GM21381 (cell line): ENCODE measurements around the gene SOCS1.
"Not testable (repeated sequence)": the region's sequence is repeated elsewhere in the genome, so short reads cannot be mapped to it uniquely, and the experiment has no call there.

ENCODE experiments used
- ATAC-seq: cut with Tn5 transposase; IDR thresholded peaks from one replicate; pipeline ENCODE4 v1.9.1; 2021; ENCODE audit warnings: mild to moderate bottlenecking, moderate library complexity; ENCODE audit not compliant: unreplicated experiment

Gene SOCS1

DNA sequence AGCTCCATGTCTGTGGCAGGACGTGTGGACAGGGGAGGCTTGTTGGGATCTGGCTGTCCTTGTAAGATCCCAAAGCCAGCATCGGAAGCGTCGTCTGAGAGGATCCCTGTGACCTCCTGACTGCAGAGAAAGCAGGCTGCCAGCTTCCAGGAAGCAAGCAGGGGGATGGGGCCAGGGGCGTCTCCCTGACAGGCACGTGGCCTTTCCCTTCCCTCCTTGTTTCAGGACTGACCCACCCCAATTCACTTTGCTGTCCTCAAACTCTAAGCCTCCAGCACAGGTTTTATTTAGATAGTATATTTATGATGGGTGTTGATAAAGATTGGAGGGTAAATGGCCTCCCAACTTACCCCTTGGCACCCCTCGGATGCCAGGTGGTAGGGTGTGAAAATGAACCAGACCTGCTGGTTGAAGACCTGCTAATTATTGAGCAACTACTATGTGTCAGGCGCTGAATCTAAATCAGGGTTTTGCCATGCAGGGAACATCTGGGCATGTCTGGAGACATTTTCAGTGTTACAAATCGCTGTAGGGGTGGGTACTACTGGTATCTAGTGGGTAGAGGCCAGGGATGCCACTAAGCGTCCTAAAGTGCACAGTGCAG, 24.5 kb downstream of the SOCS1 start:
- ATAC-seq, result no peak

DNA sequence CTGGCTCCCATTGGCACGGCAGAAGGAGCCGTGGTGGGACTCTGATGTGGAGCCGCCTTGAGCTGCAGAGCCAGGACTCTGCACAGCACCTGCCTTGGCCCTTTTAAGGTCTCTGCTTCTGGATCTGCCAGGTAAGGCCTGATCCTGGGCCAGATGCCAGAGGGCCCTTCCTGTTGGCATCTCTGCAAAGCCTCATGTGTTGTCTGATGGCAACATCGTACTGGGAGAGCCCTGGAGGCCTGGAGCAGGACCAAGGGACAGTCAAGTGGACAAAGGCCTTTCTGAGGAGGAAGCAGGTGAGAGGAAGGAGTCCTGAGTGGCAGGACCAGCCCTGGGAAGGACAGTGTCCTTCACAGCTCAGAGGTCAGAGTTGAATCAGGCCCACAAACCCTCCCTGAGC, 26.1 kb downstream of the SOCS1 start:
- ATAC-seq, result no peak

DNA sequence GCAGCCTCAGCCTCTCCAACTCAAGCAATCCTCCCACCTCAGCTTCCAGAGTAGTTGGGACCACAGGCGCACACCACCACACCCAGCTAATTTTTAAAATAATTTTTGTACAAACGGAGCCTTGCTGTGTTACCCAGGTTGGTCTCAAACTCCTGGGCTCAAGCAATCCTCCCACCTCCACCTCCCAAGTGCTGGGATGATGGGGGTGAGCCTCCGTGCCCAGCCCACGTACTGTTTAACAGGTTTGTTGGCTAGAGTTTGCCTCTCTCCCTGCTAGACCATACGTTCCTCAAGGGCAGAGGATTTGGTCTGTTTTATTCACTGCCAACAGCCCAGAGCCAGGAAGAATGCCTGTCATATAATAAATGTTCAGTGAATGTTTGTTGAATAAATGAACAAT, 26.6 kb downstream of the SOCS1 start:
- ATAC-seq, result no peak

DNA sequence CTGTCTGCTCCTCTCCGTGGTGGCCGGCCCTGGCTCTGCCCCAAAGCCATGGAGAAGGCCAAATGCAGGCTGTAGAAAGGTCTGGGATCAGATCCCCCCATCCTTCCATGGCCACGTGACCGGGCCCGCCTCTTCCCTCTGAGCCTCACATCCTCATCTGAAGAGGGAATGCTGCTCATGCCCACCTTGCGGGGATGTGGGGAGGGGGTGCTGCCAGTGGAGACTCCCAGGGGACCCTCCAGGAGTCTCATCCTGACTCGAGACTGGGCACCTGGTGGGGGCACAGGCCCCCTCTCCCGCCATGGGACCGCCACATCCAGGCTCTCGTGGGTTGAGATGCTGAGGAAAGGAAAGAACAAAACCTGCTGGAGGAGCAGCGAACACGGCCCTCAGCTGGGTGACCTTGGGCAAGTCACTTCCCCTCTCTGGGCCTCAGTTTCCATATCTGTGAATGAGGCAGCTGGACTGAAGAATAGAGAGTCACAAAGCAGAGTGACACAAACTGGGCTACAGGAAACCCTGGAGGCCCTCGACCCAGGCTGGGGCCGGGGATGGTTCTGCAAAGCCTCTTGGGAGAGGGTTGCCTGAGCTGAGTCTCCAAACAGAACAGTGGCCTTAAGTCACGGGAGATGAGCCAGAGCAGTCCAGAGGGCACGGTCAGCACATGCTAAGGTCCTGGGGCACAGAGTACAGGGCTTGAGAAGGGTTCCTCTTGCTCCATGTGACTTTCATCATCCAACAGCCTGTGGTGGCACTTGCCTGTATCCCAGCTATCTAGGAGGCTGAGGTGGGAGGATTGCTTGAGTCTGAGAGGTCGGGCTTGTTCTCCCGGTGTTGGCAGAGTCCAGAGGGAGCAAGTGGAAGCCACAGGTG, 30.1 kb downstream of the SOCS1 start:
- no peak for ATAC-seq

DNA sequence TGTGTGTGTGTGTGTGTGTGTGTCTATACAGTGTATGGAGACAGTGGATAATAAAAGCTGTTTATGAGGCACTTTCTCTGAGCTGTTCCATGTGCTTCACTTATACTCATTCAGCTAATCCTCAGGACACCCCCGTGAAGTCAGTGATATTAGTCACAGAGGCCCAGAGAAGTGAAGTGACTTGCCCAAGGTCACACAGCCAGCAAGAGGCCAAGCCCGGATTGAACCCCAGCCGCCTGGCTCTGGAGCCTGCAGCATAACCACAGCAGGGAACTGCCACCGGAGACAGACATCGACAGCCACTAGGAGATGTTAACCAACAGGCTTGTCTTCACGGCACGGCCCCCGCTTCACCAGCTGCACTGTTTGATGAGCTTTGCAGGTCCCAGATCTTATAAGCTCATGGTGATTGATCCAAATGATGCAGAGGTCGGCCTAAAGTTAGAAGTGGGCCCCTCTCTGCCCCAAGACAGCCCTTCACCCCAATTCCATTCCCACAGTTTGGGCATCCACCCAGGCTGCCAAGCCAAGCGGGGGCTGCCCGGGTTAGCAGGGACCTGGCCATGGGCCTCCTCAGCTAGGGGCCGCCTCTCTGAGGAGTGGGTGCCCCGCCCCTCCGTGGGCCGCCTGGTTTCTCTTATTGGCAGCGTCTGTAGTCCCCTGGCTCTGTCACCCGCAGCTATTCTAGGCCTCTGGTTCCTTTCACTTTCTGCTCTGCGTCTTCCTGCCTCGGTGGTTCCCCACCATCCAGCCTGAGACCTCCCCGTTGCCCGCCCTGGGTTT, 30.9 kb downstream of the SOCS1 start:
- peak; percentile 80 for ATAC-seq

DNA sequence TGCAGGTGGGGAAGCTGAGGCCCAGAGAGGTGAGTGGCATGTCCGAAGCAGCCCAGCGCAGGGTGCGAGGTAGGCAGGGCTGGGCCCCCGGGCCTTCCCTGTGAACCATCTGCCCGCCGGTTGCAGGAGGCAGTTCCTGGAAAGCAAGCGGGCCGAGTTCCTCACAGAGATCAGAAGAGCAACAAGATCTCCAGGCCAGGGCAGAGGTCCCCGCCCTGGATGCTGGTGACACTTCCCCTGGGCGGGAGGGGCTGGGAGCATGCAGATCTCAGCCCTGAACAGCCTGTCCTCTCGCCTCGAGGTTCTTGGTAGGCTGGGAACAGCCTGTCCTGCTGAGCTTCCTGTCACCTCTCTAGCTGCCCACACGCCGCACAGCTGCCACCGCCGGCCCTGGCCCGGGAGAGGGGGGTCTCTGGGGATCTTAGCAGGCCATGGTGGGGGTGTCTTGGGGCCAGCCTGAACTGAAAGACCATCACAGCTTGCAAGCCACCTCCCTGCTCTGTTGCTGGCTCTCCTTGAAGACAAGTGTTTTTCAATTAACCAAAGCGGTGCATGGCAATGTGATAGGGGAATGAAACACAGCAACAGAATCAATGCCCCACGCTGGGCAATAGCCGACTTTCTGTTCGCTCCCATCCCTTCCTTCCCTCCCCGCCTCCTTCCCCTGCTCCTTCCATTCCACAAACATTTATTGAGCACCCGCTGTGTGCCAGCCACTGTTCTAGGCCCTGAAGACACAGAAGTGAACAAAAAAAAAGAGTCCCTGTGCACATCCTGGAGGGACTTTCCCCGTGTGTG, 31.7 kb downstream of the SOCS1 start:
- ATAC-seq, result peak; percentile 42

DNA sequence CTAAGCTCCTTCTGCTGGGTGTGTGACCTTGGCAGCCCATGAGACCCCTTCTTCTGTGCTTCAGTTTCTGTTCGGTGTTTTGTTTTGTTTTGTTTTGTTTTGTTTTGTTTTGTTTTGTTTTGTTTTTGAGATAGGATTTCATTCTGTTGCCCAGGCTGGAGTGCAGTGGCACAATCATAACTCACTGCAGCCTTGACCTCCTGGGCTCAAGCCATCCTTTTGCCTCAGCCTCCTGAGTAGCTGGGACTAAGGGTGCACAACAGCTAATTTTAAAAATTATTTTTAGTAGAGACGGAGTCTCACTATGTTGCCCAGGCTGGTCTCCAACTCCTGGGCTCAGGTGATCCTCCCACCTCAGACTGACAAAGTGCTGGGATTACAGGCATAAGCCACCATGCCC, 35.5 kb downstream of the SOCS1 start:
- ATAC-seq, result not testable (repeated sequence)

DNA sequence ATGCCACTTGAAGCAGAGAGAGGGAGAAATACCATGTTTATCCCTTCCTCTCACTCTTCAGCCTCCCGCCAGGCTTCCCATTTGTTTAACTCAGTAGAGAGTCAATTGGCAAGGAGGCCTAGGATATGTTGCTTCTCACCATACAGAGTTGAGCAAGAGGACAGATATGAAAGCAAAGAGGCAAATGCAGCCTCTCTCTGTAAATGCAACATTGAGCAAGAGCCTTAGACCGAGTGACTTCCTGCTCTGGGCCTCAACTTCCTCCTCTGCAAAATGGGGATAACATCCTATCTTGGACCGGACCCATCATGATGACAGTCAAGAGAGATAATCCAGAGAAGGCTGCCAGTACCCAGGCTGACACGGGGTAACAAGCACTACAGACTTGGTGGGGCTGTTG, 36.8 kb downstream of the SOCS1 start:
- no peak for ATAC-seq

DNA sequence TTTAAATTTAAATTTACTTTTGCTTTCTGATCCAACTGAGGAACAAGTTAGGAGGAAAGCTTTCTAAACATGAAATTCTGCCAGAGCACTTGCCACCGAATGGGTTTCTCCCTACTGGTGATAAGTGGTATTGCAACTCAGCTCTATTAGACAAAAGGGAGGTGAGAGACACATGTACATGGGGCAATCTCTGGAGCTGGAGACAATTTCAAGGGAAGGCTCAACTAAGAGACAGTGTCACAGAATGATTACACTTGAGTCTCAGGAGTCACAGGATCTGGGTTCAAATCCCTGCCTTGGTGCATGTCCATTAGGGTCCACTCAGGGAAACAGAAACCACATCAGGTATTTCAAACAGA, 37.4 kb downstream of the SOCS1 start:
- no peak for ATAC-seq

DNA sequence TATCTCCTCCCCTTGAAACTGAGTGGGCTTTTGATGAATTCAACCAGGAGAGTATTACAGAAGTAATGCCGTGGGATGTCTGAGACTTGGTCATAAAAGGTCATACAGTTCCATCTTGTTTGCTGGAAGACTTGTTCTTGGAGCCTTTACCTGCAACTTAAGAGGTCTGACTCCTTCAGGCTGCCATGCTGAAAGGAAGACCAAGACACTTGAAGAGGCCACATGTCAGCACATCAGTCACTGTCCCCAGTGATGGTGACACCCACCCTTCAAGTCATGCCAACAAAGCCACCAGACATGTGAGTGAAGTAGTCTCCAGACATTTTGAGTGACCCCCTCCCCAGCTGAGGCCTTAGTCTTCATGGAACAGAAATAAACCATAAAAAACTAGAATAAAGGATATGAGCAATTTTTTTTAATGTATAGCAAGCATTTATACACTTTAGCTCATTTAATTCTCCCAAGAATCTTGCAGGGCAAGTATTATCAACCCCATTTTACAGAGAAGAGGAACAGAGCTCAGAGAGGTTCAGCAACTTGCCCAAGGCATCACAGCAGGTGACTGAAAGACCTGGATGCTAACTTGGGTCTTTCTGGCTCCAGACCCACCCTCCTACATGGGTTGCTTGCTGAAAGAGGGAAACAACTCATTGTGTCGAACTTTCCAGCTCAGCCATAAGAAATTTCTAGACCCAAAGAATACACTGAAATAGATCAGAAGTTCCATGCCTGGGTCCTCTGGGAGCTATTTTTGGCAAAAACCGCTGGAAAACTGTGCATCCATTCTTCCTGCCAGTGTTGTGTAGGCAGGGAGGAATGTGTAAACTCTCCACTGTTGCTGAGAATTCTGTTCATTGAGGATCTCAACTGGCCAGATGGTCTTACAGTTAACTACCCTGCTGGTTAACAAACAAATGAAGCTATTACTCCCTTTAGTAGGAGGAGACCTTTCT, 38.1 kb downstream of the SOCS1 start:
- ATAC-seq, result no peak

DNA sequence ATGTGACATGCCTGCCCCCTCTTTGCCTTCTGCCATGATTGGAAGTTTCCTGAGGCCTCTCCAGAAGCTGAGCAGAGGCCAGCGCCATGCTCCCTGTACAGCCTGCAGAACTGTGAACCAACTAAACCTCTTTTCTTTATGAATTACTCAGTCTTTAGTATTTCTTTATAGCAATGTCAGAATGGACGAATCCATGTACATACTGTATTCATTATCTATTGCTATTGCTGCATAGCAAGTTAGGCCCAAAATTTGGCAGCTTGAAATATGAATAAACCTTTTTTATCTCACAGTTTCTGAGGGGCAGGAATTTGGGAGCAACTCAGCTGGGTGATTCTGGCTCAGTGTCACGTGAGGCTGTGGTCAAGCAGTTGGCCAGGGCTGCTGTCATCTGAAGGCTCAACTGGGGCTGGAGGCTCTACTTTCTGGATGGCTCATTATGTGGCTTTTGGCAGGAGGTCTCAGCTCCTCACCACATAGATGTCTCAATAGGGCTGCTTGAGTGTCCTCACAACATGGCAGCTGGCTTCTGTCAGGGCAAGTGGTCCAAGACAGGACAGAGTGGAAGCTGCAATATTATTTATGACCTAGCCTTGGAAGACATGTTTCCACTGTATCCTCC, 40.0 kb downstream of the SOCS1 start:
- no peak for ATAC-seq

DNA sequence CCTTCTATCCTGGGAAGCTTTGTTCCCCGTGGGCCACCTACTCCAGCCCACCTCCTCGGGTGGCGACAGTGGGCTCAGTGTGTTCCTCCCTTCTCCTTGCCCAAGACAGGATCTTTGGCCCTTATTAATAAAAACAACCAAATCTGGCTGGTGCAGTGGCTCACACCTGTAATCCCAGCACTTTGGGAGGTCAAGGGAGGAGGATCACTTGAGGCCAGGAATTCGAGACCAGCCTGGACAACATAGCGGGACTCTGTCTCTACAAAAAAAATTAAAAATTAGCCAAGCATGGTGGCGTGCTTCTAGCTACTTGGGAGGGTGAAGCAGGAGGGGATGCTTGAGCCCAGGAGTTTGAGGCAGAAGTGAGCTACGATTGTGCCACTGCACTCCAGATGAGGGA, 42.2 kb downstream of the SOCS1 start:
- no peak for ATAC-seq

DNA sequence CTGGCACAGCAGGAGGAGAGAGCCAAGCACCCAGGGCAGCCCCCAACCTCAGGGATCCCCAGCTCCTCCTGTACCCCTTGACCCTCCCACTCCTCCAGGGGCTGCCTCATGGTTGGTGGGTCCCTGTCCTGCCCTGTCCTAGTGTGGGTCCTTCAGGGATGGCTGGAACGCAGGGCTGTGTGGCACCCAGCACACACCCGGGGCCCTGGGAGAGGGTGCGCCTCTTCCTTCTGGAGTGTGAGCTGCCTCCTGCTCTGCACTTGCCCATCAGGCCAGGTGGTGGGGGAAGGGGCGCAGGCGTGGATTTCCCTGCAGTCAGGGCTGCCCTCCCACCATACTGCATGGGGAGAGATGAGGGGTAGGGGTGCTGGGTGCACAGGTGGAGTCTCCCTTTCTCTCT, 42.6 kb downstream of the SOCS1 start:
- ATAC-seq, result no peak

DNA sequence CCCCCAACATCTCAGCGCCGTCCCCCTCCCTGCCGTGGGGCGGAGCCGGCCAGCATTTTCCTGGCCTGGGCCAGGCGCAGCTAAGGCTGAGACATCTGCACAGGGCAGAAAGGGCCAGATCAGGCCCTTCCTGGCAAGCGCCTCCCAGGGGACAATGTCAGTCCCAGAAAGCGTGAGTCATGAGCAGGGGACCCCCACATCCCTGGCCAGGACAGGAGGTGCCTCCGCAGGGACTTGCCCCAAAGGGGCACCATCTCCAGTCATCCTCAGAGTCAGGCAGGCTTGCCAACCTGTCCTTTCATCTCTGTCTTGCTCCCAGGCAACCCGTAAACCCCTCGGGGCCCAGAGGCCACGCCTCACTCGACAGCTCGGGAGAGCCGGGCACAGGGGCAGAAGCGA, 43.2 kb downstream of the SOCS1 start:
- peak; percentile 40 for ATAC-seq

DNA sequence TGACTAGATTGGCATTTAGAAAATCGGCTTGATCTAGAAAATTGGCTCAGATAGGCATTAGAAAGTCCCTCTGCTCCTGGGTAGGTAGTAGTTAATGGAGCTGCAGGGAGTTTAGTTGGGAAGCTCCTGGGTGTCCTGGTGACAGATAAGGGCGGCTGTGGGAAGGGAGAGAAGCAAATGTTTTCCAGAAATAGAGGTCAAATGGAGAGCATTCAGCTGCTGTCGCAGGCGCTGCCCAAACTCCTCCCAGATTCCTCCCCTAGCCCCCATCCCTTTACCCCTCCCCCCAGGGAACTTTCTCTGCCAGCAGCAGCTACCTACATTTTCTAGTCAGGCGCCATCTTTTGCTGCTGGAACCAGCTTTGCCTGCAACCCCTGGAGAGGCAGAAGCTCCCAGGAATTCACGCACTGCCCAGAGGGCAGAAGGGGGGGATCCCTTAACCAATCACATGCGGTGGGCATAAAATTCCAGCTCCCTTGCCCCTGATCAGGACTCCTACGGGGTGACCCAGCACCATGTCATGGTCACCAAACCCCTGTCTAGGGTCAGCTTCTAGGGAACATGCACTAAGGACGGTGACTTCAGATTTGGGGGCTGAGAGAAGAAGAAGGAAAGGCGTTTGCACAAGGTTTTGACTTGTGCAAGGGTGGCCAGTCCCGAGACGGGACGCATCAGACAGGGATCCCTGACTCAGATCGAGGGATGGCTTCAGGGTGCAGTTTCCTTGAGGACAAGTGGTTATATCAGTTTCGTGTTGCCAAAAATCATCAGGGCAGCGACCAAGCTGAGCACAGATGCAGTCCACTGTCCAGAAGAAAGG, 43.8 kb downstream of the SOCS1 start:
- ATAC-seq, result no peak

DNA sequence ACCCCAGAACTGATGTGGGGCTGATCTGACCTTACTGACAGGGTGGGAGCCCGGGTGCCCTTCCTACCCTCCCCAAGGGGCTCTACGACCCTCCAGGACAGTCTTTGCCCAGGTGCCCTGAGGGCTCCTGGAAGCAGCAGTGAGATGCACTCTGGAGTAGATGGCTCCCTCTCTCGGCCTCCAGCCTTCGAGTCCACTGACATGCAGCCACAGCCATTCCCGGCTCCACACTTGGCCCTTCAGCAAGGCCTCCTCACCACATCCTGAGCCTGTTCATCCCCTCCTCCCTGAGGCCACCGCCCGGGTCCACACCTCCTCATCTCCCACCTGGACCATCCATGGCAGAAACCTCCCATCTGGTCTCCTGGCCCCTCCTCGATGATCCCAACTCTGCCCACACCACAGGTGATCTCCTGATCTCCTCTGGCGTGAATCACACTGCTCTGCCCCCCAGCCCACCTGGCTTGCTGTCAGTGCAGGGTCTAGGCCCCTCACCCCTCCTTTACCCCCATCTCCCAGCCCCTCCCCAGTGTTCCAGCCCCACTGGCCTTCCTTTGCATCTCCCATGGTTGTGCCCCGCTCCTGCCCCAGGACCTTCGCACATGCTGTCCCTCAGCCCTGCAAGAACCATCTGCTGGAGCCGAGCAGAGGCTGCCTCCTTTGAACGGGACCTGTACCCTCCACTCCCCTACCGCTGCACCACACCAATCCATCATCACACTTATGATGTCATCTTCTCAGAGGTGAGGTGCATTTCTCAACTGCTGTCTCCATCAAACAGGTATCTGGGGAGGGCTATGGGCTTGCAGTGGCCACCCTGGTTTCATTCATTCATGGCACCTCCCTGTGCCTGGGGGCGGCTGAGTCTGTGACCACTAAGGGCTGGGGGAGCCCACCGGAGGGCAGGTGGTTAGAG, 44.7 kb downstream of the SOCS1 start:
- no peak for ATAC-seq

DNA sequence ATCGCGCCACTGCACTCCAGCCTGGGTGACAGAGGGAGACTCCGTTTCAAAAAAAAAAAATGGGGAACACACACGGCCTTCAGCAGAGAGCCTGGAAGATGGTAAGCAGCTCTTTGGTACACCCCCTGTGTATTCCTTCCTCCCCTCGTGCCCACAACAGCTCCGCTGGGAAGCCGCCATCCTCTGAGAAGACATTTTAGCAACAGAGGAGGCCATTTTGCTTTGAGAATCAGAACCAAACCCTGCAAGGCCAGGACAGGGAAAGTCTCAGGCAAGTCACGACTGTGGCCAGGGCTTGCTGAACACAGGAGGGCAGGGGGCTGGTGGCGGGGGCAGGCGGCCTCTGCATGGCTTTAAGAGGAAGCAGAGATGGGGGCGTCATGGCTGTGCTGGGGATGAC, 45.7 kb downstream of the SOCS1 start:
- no peak for ATAC-seq
